Activated gamma-delta T cell treated with Interleukin-2 at 50 U/mL for 16 hours (primary cell): ENCODE measurements around the gene CAMTA1.
"Not testable (repeated sequence)": the region's sequence is repeated elsewhere in the genome, so short reads cannot be mapped to it uniquely, and the experiment has no call there.

Source experiments
- DNase-seq: peaks from one replicate; pipeline ENCODE4 v3.0.0-alpha.2; 2020

The CAMTA1 gene

GRCh38 chr1:7783826-7784491, 998.7 kb downstream of the CAMTA1 start, which contains the start of gene PER3:
Gene PER3 (plus strand): TSS chr1:7784291. CDS start chr1:7784878, 587 bp downstream.
- DNase-seq: peak; percentile 87

GRCh38 chr1:7784492-7785071, 999.3 kb downstream of the CAMTA1 start:
- no peak for DNase-seq

GRCh38 chr1:7785108-7785507, 999.9 kb downstream of the CAMTA1 start:
- no peak for DNase-seq

- no peak for DNase-seq
Measured at GRCh38 chr1:7786795-7787194, 1001.5 kb downstream of the CAMTA1 start.

GRCh38 chr1:7789828-7790227, 1004.6 kb downstream of the CAMTA1 start:
- DNase-seq: no peak

GRCh38 chr1:7791027-7791426, 1005.8 kb downstream of the CAMTA1 start:
- DNase-seq: not testable (repeated sequence)

- DNase-seq: no peak
Measured at GRCh38 chr1:7795406-7795805, 1010.2 kb downstream of the CAMTA1 start.

GRCh38 chr1:7805460-7805859, 1020.2 kb downstream of the CAMTA1 start:
- DNase-seq: no peak

GRCh38 chr1:7808253-7808844, 1023.1 kb downstream of the CAMTA1 start:
- no peak for DNase-seq

GRCh38 chr1:7809742-7810141, 1024.5 kb downstream of the CAMTA1 start:
- DNase-seq: no peak

GRCh38 chr1:7810395-7810794, 1025.1 kb downstream of the CAMTA1 start:
- DNase-seq: no peak

- DNase-seq: no peak
Measured at GRCh38 chr1:7811476-7811875, 1026.2 kb downstream of the CAMTA1 start.

- no peak for DNase-seq
Measured at GRCh38 chr1:7813677-7814373, 1028.6 kb downstream of the CAMTA1 start.
